ENCODE results near the gene TUFT1.

The TUFT1 gene

DNA sequence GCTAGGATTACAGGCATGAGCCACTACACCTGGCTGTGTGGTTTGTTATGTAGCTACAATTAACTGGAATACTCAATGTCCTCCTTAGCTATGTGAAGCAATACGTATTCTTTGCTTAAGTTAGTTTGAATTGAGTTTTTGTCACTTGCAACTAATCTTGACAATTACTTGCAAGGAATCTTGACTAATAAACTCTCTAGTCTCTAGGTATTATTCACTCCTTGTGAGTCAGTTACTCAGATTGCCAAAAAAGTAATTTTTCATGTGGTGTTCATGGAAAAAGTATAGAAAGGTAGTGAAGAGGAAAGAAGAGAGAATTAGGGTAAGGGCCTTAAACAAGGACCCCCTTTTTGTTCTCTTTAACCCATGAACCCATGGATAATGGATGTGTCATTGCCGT is 64.2 kb downstream of the TUFT1 start:
- Histone ChIP-seq H3K4me1 (ENCODE audit: control insufficient read depth, insufficient read depth, low read length) (peaks cover 3% of the 10 kb centered on the region), H3K4me3 (ENCODE audit: low read length in 2 of 2) (no peak overlapping the region), H3K9ac (ENCODE audit: low read length in 2 of 2) (no peak overlapping the region), H3K36me3 (ENCODE audit: control insufficient read depth in 2 of 2, insufficient read depth in 2 of 2, low read length in 2 of 2) (no peaks in the 10 kb centered on the region), H3K27me3 (ENCODE audit: control insufficient read depth in 1 of 2, insufficient read depth in 2 of 2, low read length in 2 of 2) (no peaks in the 10 kb centered on the region), H3K27ac (ENCODE audit: low read length) (no peak overlapping the region), H3K9me3 (ENCODE audit: control insufficient read depth in 2 of 2, low read length in 2 of 2) (no peaks in the 10 kb centered on the region)

- H3K27ac ChIP-seq (ENCODE audit: low read length), result no peak overlapping the region
These were observed 66.3 kb downstream of the TUFT1 start for GRCh38 chr1:151606384-151606783.

GRCh38 chr1:151606857-151607256 is 66.7 kb downstream of the TUFT1 start:
- Histone ChIP-seq H3K9ac (ENCODE audit: low read length in 2 of 2) (no peak overlapping the region), H3K4me1 (ENCODE audit: control insufficient read depth, insufficient read depth, low read length) (peaks cover 10% of the 10 kb centered on the region), H3K27me3 (ENCODE audit: control insufficient read depth in 1 of 2, insufficient read depth in 2 of 2, low read length in 2 of 2) (no peaks in the 10 kb centered on the region), H3K4me3 (ENCODE audit: low read length in 2 of 2) (no peak overlapping the region), H3K36me3 (ENCODE audit: control insufficient read depth in 2 of 2, insufficient read depth in 2 of 2, low read length in 2 of 2) (no peaks in the 10 kb centered on the region), H3K9me3 (ENCODE audit: control insufficient read depth in 2 of 2, low read length in 2 of 2) (no peaks in the 10 kb centered on the region), H3K27ac (ENCODE audit: low read length) (no peak overlapping the region)

More at GRCh38 chr1:151606384-151606783, 66.3 kb downstream of the TUFT1 start:
- H3K9me3 ChIP-seq (ENCODE audit: control insufficient read depth in 2 of 2, low read length in 2 of 2), result no peaks in the 10 kb centered on the region
- no peaks in the 10 kb centered on the region for H3K27me3 ChIP-seq (ENCODE audit: control insufficient read depth in 1 of 2, insufficient read depth in 2 of 2, low read length in 2 of 2)
- peaks cover 6% of the 10 kb centered on the region for H3K4me1 ChIP-seq (ENCODE audit: control insufficient read depth, insufficient read depth, low read length)
- no peak overlapping the region for H3K4me3 ChIP-seq (ENCODE audit: low read length in 2 of 2)
- no peaks in the 10 kb centered on the region for H3K36me3 ChIP-seq (ENCODE audit: control insufficient read depth in 2 of 2, insufficient read depth in 2 of 2, low read length in 2 of 2)
- H3K9ac ChIP-seq (ENCODE audit: low read length in 2 of 2), result no peak overlapping the region

GRCh38 chr1:151610142-151610541 is 70.0 kb downstream of the TUFT1 start:
- H3K36me3 ChIP-seq (ENCODE audit: control insufficient read depth in 2 of 2, insufficient read depth in 2 of 2, low read length in 2 of 2), result no peaks in the 10 kb centered on the region
- H3K4me3 ChIP-seq (ENCODE audit: low read length in 2 of 2), result no peak overlapping the region
- H3K27ac ChIP-seq (ENCODE audit: low read length), result no peak overlapping the region
- no peak overlapping the region for H3K9ac ChIP-seq (ENCODE audit: low read length in 2 of 2)
- peaks cover 18% of the 10 kb centered on the region for H3K4me1 ChIP-seq (ENCODE audit: control insufficient read depth, insufficient read depth, low read length)
- H3K27me3 ChIP-seq (ENCODE audit: control insufficient read depth in 1 of 2, insufficient read depth in 2 of 2, low read length in 2 of 2), result no peaks in the 10 kb centered on the region
- H3K9me3 ChIP-seq (ENCODE audit: control insufficient read depth in 2 of 2, low read length in 2 of 2), result no peaks in the 10 kb centered on the region

GRCh38 chr1:151611288-151611790 is 71.2 kb downstream of the TUFT1 start:
- H3K4me3 ChIP-seq (ENCODE audit: low read length in 2 of 2), result peak overlapping the region; percentile 80 to 87

GRCh38 chr1:151611832-151612500 is 71.9 kb downstream of the TUFT1 start, which contains the start of gene SNX27:
Gene SNX27, plus strand, starts transcription at chr1:151612050. Its CDS starts 152 bp downstream, at chr1:151612202.
- Histone ChIP-seq H3K4me3 (ENCODE audit: low read length in 2 of 2) (peak within 1 kb of the TSS; percentile 80 to 87), H3K36me3 (ENCODE audit: control insufficient read depth in 2 of 2, insufficient read depth in 2 of 2, low read length in 2 of 2) (no peaks in the 10 kb centered on the region), H3K9ac (ENCODE audit: low read length in 2 of 2) (peak within 1 kb of the TSS; percentile 84 to 88), H3K27ac (ENCODE audit: low read length) (peak within 1 kb of the TSS; percentile 88), H3K9me3 (ENCODE audit: control insufficient read depth in 2 of 2, low read length in 2 of 2) (no peaks in the 10 kb centered on the region), H3K4me1 (ENCODE audit: control insufficient read depth, insufficient read depth, low read length) (peaks cover 18% of the 10 kb centered on the region), H3K27me3 (ENCODE audit: control insufficient read depth in 1 of 2, insufficient read depth in 2 of 2, low read length in 2 of 2) (no peaks in the 10 kb centered on the region)

More at GRCh38 chr1:151611288-151611790, 71.2 kb downstream of the TUFT1 start:
- peak overlapping the region; percentile 88 for H3K27ac ChIP-seq (ENCODE audit: low read length)
- no peaks in the 10 kb centered on the region for H3K36me3 ChIP-seq (ENCODE audit: control insufficient read depth in 2 of 2, insufficient read depth in 2 of 2, low read length in 2 of 2)
- H3K9ac ChIP-seq (ENCODE audit: low read length in 2 of 2), result peak overlapping the region; percentile 38 to 88
- no peaks in the 10 kb centered on the region for H3K9me3 ChIP-seq (ENCODE audit: control insufficient read depth in 2 of 2, low read length in 2 of 2)
- H3K4me1 ChIP-seq (ENCODE audit: control insufficient read depth, insufficient read depth, low read length), result peaks cover 18% of the 10 kb centered on the region
- H3K27me3 ChIP-seq (ENCODE audit: control insufficient read depth in 1 of 2, insufficient read depth in 2 of 2, low read length in 2 of 2), result no peaks in the 10 kb centered on the region

DNA sequence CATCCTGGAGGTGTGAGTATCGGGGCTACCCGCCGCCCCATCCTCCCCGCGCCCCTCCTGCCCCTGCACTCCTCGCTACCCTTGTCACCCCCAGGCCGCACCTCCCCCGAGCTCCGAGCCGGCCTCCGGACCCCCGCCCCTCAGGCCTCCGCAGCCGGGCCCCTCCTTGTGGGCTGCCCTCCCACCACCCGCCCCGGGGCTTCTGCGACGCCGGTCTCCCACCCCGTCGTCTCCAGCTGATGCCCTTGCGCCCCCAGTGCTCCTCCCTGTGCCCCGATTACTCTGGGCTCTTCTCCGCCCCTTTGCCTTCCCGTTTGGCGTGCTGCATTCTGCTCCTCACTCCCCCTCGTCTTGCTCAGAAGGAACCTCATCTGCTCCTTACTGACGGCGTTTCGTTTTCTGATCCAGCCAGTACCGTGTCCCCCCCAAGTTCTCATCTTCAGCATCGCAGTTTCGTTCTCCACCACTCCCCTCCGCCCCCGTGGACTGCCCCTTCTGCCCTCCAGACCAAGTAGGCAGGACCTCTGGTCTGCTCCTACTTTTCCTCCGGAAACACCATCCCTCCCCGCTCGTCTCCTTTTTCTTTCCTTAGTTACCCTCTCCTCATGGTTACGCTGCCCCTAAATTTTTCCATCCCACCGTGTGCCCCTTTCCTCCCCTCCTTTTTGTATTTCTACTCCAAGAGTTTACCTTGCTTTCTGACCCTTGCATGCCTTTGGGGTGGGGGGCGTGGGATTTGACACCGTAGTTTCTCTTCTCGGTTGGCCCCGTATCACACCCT is 72.6 kb downstream of the TUFT1 start:
- peak overlapping the region; percentile 84 to 88 for H3K9ac ChIP-seq (ENCODE audit: low read length in 2 of 2)
- H3K9me3 ChIP-seq (ENCODE audit: control insufficient read depth in 2 of 2, low read length in 2 of 2), result no peaks in the 10 kb centered on the region
- peaks cover 18% of the 10 kb centered on the region for H3K4me1 ChIP-seq (ENCODE audit: control insufficient read depth, insufficient read depth, low read length)
- no peaks in the 10 kb centered on the region for H3K36me3 ChIP-seq (ENCODE audit: control insufficient read depth in 2 of 2, insufficient read depth in 2 of 2, low read length in 2 of 2)
- peak overlapping the region; percentile 88 for H3K27ac ChIP-seq (ENCODE audit: low read length)
- H3K27me3 ChIP-seq (ENCODE audit: control insufficient read depth in 1 of 2, insufficient read depth in 2 of 2, low read length in 2 of 2), result no peaks in the 10 kb centered on the region
- H3K4me3 ChIP-seq (ENCODE audit: low read length in 2 of 2), result peak overlapping the region; percentile 80 to 87

DNA sequence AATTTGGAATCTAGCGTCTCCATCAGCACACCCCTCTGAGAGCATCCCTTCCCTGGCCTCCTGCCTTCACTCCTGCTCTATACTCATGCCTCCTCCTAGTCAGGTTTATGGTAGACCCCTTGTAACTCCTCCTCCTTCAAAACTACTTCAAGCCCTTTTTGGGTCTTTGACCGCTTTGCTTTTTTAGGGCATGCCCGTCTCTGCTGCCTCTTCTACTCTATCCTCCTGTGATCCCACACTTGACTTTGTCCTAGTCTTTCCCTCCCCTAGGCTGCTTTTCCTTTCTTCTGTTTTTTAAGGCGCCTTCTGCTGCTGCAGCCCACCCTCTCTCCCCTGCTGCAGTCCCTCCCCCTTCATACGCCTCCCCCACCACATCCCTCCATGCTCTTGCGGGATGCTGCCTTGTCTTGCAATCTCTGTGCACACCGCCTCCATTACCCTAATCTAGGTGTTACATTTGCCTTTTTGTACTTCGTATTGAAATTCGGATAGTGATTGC is 73.2 kb downstream of the TUFT1 start:
- H3K4me1 ChIP-seq (ENCODE audit: control insufficient read depth, insufficient read depth, low read length), result peaks cover 16% of the 10 kb centered on the region
- no peaks in the 10 kb centered on the region for H3K9me3 ChIP-seq (ENCODE audit: control insufficient read depth in 2 of 2, low read length in 2 of 2)
- peak overlapping the region; percentile 84 to 88 for H3K9ac ChIP-seq (ENCODE audit: low read length in 2 of 2)
- peak overlapping the region; percentile 88 for H3K27ac ChIP-seq (ENCODE audit: low read length)
- no peaks in the 10 kb centered on the region for H3K36me3 ChIP-seq (ENCODE audit: control insufficient read depth in 2 of 2, insufficient read depth in 2 of 2, low read length in 2 of 2)
- H3K4me3 ChIP-seq (ENCODE audit: low read length in 2 of 2), result peak overlapping the region; percentile 80 to 87
- no peaks in the 10 kb centered on the region for H3K27me3 ChIP-seq (ENCODE audit: control insufficient read depth in 1 of 2, insufficient read depth in 2 of 2, low read length in 2 of 2)

GRCh38 chr1:151615711-151616504 is 75.8 kb downstream of the TUFT1 start:
- H3K9me3 ChIP-seq (ENCODE audit: control insufficient read depth in 2 of 2, low read length in 2 of 2), result no peaks in the 10 kb centered on the region
- no peaks in the 10 kb centered on the region for H3K36me3 ChIP-seq (ENCODE audit: control insufficient read depth in 2 of 2, insufficient read depth in 2 of 2, low read length in 2 of 2)
- peak overlapping the region; percentile 4 for H3K27ac ChIP-seq (ENCODE audit: low read length)
- no peak overlapping the region for H3K9ac ChIP-seq (ENCODE audit: low read length in 2 of 2)
- H3K27me3 ChIP-seq (ENCODE audit: control insufficient read depth in 1 of 2, insufficient read depth in 2 of 2, low read length in 2 of 2), result no peaks in the 10 kb centered on the region
- H3K4me3 ChIP-seq (ENCODE audit: low read length in 2 of 2), result no peak overlapping the region
- H3K4me1 ChIP-seq (ENCODE audit: control insufficient read depth, insufficient read depth, low read length), result peaks cover 19% of the 10 kb centered on the region

DNA sequence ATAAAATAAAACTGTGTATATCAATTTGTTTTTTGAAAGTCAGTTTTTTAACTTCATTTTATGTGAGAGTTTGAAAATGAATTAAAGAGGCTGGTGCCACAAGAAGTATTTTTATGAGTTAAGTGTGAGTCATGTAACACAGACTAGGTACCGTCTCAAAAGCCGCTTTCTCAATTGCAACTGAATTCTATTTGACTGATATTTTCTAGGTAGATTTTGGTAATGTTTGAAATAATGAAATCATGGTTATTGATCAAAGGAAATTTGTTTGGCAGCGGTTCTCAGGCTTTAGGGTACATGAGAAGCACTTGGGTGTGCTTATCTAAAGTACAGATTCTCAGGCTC is 76.4 kb downstream of the TUFT1 start:
- no peaks in the 10 kb centered on the region for H3K9me3 ChIP-seq (ENCODE audit: control insufficient read depth in 2 of 2, low read length in 2 of 2)
- H3K4me3 ChIP-seq (ENCODE audit: low read length in 2 of 2), result no peak overlapping the region
- H3K27ac ChIP-seq (ENCODE audit: low read length), result no peak overlapping the region
- peaks cover 15% of the 10 kb centered on the region for H3K4me1 ChIP-seq (ENCODE audit: control insufficient read depth, insufficient read depth, low read length)
- no peaks in the 10 kb centered on the region for H3K27me3 ChIP-seq (ENCODE audit: control insufficient read depth in 1 of 2, insufficient read depth in 2 of 2, low read length in 2 of 2)
- H3K9ac ChIP-seq (ENCODE audit: low read length in 2 of 2), result no peak overlapping the region
- H3K36me3 ChIP-seq (ENCODE audit: control insufficient read depth in 2 of 2, insufficient read depth in 2 of 2, low read length in 2 of 2), result no peaks in the 10 kb centered on the region
